LNCAP (cell line): Measurements from ENCODE around the gene ADAM17.

Experiments
- CTCF ChIP-seq: fragments of 450-650 bp; IDR thresholded peaks from 2 replicates; pipeline ENCODE4 v1.5.1; 2017; ENCODE audit warnings: mild to moderate bottlenecking

Gene ADAM17

GRCh38 chr2:9554921-9555296 lies 721 bp downstream of the ADAM17 start:
- TF ChIP-seq CTCF, result no peak

GRCh38 chr2:9552219-9553178 lies 3.1 kb downstream of the ADAM17 start:
- no peak for TF ChIP-seq CTCF

GRCh38 chr2:9549420-9549819 lies 6.2 kb downstream of the ADAM17 start:
- no peak for TF ChIP-seq CTCF

GRCh38 chr2:9548506-9548905 lies 7.1 kb downstream of the ADAM17 start:
- TF ChIP-seq CTCF, result no peak

- no peak for TF ChIP-seq CTCF
Observed at GRCh38 chr2:9547262-9547991, 8.2 kb downstream of the ADAM17 start.

GRCh38 chr2:9545502-9545901 lies 10.1 kb downstream of the ADAM17 start:
- TF ChIP-seq CTCF, result no peak

GRCh38 chr2:9543557-9543956 lies 12.1 kb downstream of the ADAM17 start:
- TF ChIP-seq CTCF, result no peak
